K562 (cell line): Measurements from ENCODE around the gene FRMD5. TPM values are rescaled to one million over a fixed set of nuclear protein-coding genes. Genes with fewer than 3 reads are reported as not detected.
"Not testable (repeated sequence)": the region's sequence is repeated elsewhere in the genome, so short reads cannot be mapped to it uniquely, and the experiment has no call there.

Source experiments
- ATAC-seq: fragments of 200-7000 bp; cut with Tn5 transposase; 3 replicates; pipeline ENCODE4 v1.9.1; 2020; ENCODE audit warnings: moderate library complexity
- BruUV-seq: library from RNA; stranded (reverse); fragments of 400-500 nt; replicated peaks from 2 replicates; lab custom pipeline; 2021; lab: Mats Ljungman, UMichigan
- CTCF ChIA-PET: fragments of 300-600 bp; formaldehyde crosslinking; extraction: SDS; loops from one replicate; lab custom pipeline; 2021; ENCODE audit warnings: low intra/inter-chr PET ratio; lab: Yijun Ruan, JAX
- POLR2A ChIA-PET: fragments of 300-600, 350-650 bp; sonication (Branson Sonifier 250); formaldehyde crosslinking; extraction: SDS; loops from one replicate; lab custom pipeline; 2021; ENCODE audit warnings: antibody characterized with exemption, inconsistent platforms; lab: Yijun Ruan, JAX
- DNase-seq, 4 experiments: peaks; one replicate each; pipeline versions ENCODE4 v3.0.0 to v3.0.0-alpha.2; 2011 to 2018; ENCODE audit warnings: low spot score in 3 of 4, mixed read lengths in 3 of 4; ENCODE audit errors: extremely low read depth in 1 of 4
- FAIRE-seq: peaks from 2 replicates; lab custom pipeline; 2011; peaks lifted over from hg19 to GRCh38; lab: Jason Lieb, UNC
- H2AFZ ChIP-seq: 2 replicates; pipeline ENCODE4 v1.6.0; 2011; ENCODE audit warnings: low read depth, low read length, control low read depth, inconsistent platforms
- H3K27ac ChIP-seq: fragments of 200-600 bp; 3 replicates; pipeline ENCODE4 v1.8.0; 2011; ENCODE audit warnings: low read depth, mild to moderate bottlenecking, control low read depth, inconsistent platforms, low read length, moderate library complexity, mixed read lengths; ENCODE audit errors: extremely low read depth
- H3K27me3 ChIP-seq, 2 experiments: fragments of 300-600 bp in 1 of 2; 2 replicates in 1 of 2; 3 replicates in 1 of 2; pipeline versions ENCODE4 v1.6.0 to v1.8.0; 2011; ENCODE audit warnings: inconsistent platforms in 2 of 2, low read length in 2 of 2, mild to moderate bottlenecking in 1 of 2, mixed read lengths in 1 of 2, moderate library complexity in 1 of 2; ENCODE audit not compliant: control insufficient read depth in 2 of 2, insufficient read depth in 2 of 2
- H3K36me3 ChIP-seq: fragments of 300-600 bp; 3 replicates; pipeline ENCODE4 v1.8.0; 2011; ENCODE audit warnings: mild to moderate bottlenecking, low read length, inconsistent platforms; ENCODE audit not compliant: control insufficient read depth, insufficient read depth
- H3K4me1 ChIP-seq, 2 experiments: fragments of 200-600 bp in 1 of 2; replicated peaks in 1 of 2; 2 replicates in 1 of 2; 3 replicates in 1 of 2; pipeline versions ENCODE4 v1.5.1 to v1.8.0; 2011; ENCODE audit warnings: inconsistent platforms in 2 of 2, low read length in 2 of 2, mild to moderate bottlenecking in 1 of 2, mixed read lengths in 1 of 2, moderate library complexity in 1 of 2; ENCODE audit not compliant: control insufficient read depth in 2 of 2, insufficient read depth in 2 of 2
- H3K4me2 ChIP-seq: 2 replicates; pipeline ENCODE4 v1.6.1; 2011; ENCODE audit warnings: low read length, control low read depth, inconsistent platforms, mixed read lengths; ENCODE audit not compliant: insufficient read depth
- H3K4me3 ChIP-seq: fragments of 200-600 bp; sonication (generic), shearing (Covaris generic); 2 replicates; pipeline ENCODE4 v1.5.1; 2016; ENCODE audit warnings: control low read depth, inconsistent platforms
- H3K79me2 ChIP-seq: fragments of 200-600 bp; 3 replicates; pipeline ENCODE4 v1.8.0; 2011; ENCODE audit warnings: low read length, inconsistent platforms; ENCODE audit not compliant: control insufficient read depth, insufficient read depth
- H3K9ac ChIP-seq, 2 experiments: 2 replicates each; pipeline versions ENCODE4 v1.6.0 to v1.6.1; 2011; ENCODE audit warnings: low read depth in 2 of 2, low read length in 2 of 2, control low read depth in 1 of 2, inconsistent platforms in 1 of 2, mild to moderate bottlenecking in 1 of 2, mixed read lengths in 1 of 2; ENCODE audit not compliant: insufficient read depth in 1 of 2
- H3K9me1 ChIP-seq: one replicate; pipeline ENCODE4 v1.6.0; 2011; ENCODE audit warnings: inconsistent platforms, mild to moderate bottlenecking, low read length, moderate library complexity; ENCODE audit not compliant: control insufficient read depth, insufficient read depth
- H3K9me3 ChIP-seq: replicated peaks from 2 replicates; pipeline ENCODE4 v1.5.1; 2011; ENCODE audit warnings: low read depth, low read length, inconsistent platforms; ENCODE audit not compliant: control insufficient read depth, insufficient read depth
- H4K20me1 ChIP-seq: replicated peaks from 2 replicates; pipeline ENCODE4 v1.6.1; 2011; ENCODE audit warnings: low read length, inconsistent platforms, mixed read lengths; ENCODE audit not compliant: control insufficient read depth, insufficient read depth
- CBX5 ChIP-seq: IDR thresholded peaks from 2 replicates; pipeline ENCODE4 v1.6.1; 2014; ENCODE audit warnings: low read depth, borderline replicate concordance
- CTCFL ChIP-seq: IDR thresholded peaks from 2 replicates; pipeline ENCODE4 v1.6.1; 2011; ENCODE audit warnings: borderline replicate concordance, low read depth, mild to moderate bottlenecking, moderate library complexity, low read length; ENCODE audit not compliant: insufficient read depth, poor library complexity, severe bottlenecking
- DPF2 ChIP-seq: fragments of 450-650 bp; IDR thresholded peaks from 2 replicates; pipeline ENCODE4 v1.6.1; 2016
- HMBOX1 ChIP-seq: sonication (generic); IDR thresholded peaks from 2 replicates; pipeline ENCODE4 v1.6.1; 2016
- MEF2A ChIP-seq: IDR thresholded peaks from 2 replicates; pipeline ENCODE4 v1.6.1; 2011; ENCODE audit warnings: low read depth, mild to moderate bottlenecking, low read length, moderate library complexity; ENCODE audit not compliant: control insufficient read depth
- NBN ChIP-seq: fragments of 450-650 bp; IDR thresholded peaks from 2 replicates; pipeline ENCODE4 v1.6.1; 2016; ENCODE audit warnings: low read depth, mild to moderate bottlenecking
- NFE2 ChIP-seq: IDR thresholded peaks from 2 replicates; pipeline ENCODE4 v1.6.1; 2014; ENCODE audit warnings: antibody characterized with exemption, low read depth
- PPARD ChIP-seq: fragments of 250-450 bp; sonication (Bioruptor Pico); IDR thresholded peaks from 2 replicates; pipeline ENCODE4 v1.8.0; 2022; ENCODE audit warnings: inconsistent platforms, mild to moderate bottlenecking, moderate library complexity
- RBBP5 ChIP-seq: fragments of 200-600 bp; sonication (generic); IDR thresholded peaks from 2 replicates; pipeline ENCODE4 v1.6.1; 2012; ENCODE audit warnings: borderline replicate concordance, mild to moderate bottlenecking, low read length, control low read depth, inconsistent platforms; ENCODE audit not compliant: insufficient read depth, poor library complexity, severe bottlenecking
- TFAP4 ChIP-seq: sonication (generic); formaldehyde crosslinking; IDR thresholded peaks from 2 replicates; pipeline ENCODE4 v1.8.0; 2022; ENCODE audit warnings: missing genetic modification reagents, mild to moderate bottlenecking, moderate library complexity, borderline replicate concordance
- ZMIZ1 ChIP-seq, 2 experiments: fragments of 150-350 bp in 1 of 2; IDR thresholded peaks; 2 replicates each; pipeline ENCODE4 v1.6.1; 2012 to 2016; ENCODE audit warnings: low read depth in 2 of 2, low read length in 2 of 2, mild to moderate bottlenecking in 1 of 2, moderate library complexity in 1 of 2
- WGBS: fragments of 100-300 bp; shearing (Covaris generic); methylation state at CpG from one replicate; pipeline ENCODE4 v1.1.6; 2016; ENCODE audit warnings: low coverage, mixed read lengths; ENCODE audit not compliant: insufficient coverage; ENCODE audit errors: missing lambda C conversion rate; 5-methylcytosine and 5-hydroxymethylcytosine counted together
- in situ Hi-C: fragments of 300-500 bp; cut with MboI; formaldehyde crosslinking; loops from 4 replicates; pipeline ENCODE4 v1.15.0; 2018; ENCODE audit warnings: inconsistent platforms, mixed read lengths
- intact Hi-C: fragments of 100-400 bp; cut with micrococcal nuclease; formaldehyde crosslinking; loops from 2 replicates; pipeline ENCODE4 v1.14.2; 2022
- polyA plus RNA-seq, 8 experiments: library from polyadenylated mRNA; depleted of rRNA in 4 of 8; stranded (reverse) in 5 of 8; unstranded in 3 of 8; fragments of >200 nt; fragmentation: Nextera tagmentation in 2 of 8; fragmentation: Illumina TruSeq in 1 of 8; extraction: Ambion mirVana in 2 of 8; extraction: Trizol in 1 of 8; gene quantifications; 2 replicates each; pipeline versions ENCODE4 v1.2.1 to v1.2.3, GENCODE V29; 2011 to 2014; ENCODE audit warnings: inconsistent platforms in 1 of 8, missing spikeins in 1 of 8
- total RNA-seq, 7 experiments: library from RNA; depleted of rRNA in 6 of 7; stranded (reverse); fragments of >200 nt in 6 of 7; fragmentation: Illumina TruSeq in 2 of 7; extraction: Trizol in 2 of 7; gene quantifications; 2 replicates each; pipeline versions ENCODE4 v1.2.1 to v1.2.3, GENCODE V29; 2011 to 2021; ENCODE audit warnings: low replicate concordance in 1 of 7

The FRMD5 gene
- total and polyA plus RNA-seq, 9 of the 15 experiments (the other 6 are each of a cell fraction or from before 2014, with no cell fraction given): 0.13 to 0.38 TPM; not detected in 7

GRCh38 chr15:43867096-43867495, 328.0 kb downstream of the FRMD5 start (continued):
- TF ChIP-seq CTCFL (no peak), NFE2 (no peak), MEF2A (no peak), NBN (no peak), TFAP4 (CRISPR knock-in tag) (no peak), RBBP5 (no peak), DPF2 (no peak), CBX5 (no peak), HMBOX1 (no peak), PPARD (no peak), ZMIZ1 (IDR thresholded peaks at IDR 0.05; ENCODE audit: low read depth in 2 of 2, low read length in 2 of 2) (no peak)

GRCh38 chr15:43866636-43867035, 328.4 kb downstream of the FRMD5 start:
- intact Hi-C loops, CTCF ChIA-PET: not testable (repeated sequence)
- peaks cover 67% of the 10 kb centered on the region for H3K36me3 ChIP-seq

More at GRCh38 chr15:43866636-43867035, 328.4 kb downstream of the FRMD5 start:
- H3K9me1 ChIP-seq, H3K4me2 ChIP-seq, H2AFZ ChIP-seq, H3K4me1 ChIP-seq, H3K27ac ChIP-seq, H3K9me3 ChIP-seq, H3K9ac ChIP-seq, in situ Hi-C loops, H3K27me3 ChIP-seq, H3K79me2 ChIP-seq, ATAC-seq, H4K20me1 ChIP-seq, FAIRE-seq, H3K4me3 ChIP-seq, DNase-seq: not testable (repeated sequence)
- POLR2A ChIA-PET: interaction anchor here (1.3 kb wide), 1 partner anchor 13 kb away, joined by 3 read pairs; no protein-coding TSS in a partner anchor
- 84% methylated on average over 8 of the region's 10 CpGs for WGBS
- TSS peak; percentile 19 for BruUV-seq
